ENCODE measurements around the gene ARID3B. TPM values are rescaled to one million over a fixed set of nuclear protein-coding genes. Genes with fewer than 3 reads are reported as not detected.
"Not testable (repeated sequence)": the region's sequence is repeated elsewhere in the genome, so short reads cannot be mapped to it uniquely, and the experiment has no call there.

ARID3B gene
- total RNA-seq, 3 donors from 2014 or later = 10.3 to 14.5 (median 11.5) TPM

DNA sequence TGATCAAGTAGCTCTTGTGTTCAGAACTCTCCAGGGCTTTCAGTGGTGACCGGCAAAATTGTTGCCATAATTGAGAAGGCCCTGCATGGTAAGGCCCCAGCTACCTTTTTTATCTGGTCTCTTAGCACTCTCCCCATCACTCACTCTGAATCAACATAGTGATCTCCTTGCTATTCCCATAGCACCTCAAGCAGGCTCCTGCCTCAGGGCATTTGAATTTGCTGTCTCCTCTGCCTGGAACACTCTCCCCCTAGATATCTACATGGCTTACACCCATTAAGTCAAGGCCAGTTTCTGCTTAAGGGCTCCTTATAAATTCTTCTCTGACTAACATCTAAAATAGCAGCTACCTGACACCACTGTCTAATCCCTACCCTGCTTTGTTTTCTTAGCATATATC is 3.3 kb upstream of the ARID3B start:
- ATAC-seq (no peak), DNase-seq (no peak)
- no peaks in the 10 kb centered on the region for H3K9me3 ChIP-seq
- TF ChIP-seq, protein P1, sequence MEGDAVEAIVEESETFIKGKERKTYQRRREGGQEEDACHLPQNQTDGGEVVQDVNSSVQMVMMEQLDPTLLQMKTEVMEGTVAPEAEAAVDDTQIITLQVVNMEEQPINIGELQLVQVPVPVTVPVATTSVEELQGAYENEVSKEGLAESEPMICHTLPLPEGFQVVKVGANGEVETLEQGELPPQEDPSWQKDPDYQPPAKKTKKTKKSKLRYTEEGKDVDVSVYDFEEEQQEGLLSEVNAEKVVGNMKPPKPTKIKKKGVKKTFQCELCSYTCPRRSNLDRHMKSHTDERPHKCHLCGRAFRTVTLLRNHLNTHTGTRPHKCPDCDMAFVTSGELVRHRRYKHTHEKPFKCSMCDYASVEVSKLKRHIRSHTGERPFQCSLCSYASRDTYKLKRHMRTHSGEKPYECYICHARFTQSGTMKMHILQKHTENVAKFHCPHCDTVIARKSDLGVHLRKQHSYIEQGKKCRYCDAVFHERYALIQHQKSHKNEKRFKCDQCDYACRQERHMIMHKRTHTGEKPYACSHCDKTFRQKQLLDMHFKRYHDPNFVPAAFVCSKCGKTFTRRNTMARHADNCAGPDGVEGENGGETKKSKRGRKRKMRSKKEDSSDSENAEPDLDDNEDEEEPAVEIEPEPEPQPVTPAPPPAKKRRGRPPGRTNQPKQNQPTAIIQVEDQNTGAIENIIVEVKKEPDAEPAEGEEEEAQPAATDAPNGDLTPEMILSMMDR (IDR thresholded peaks at IDR 0.05) = no peak
- H3K36me3 ChIP-seq (ENCODE audit: low read depth) = no peaks in the 10 kb centered on the region
- intact Hi-C loops (cut with DNase I, micrococcal nuclease) = no loop called here
- H3K4me1 ChIP-seq (ENCODE audit: low read depth) = peaks cover 15% of the 10 kb centered on the region
- no peak overlapping the region for H3K4me3 ChIP-seq

DNA sequence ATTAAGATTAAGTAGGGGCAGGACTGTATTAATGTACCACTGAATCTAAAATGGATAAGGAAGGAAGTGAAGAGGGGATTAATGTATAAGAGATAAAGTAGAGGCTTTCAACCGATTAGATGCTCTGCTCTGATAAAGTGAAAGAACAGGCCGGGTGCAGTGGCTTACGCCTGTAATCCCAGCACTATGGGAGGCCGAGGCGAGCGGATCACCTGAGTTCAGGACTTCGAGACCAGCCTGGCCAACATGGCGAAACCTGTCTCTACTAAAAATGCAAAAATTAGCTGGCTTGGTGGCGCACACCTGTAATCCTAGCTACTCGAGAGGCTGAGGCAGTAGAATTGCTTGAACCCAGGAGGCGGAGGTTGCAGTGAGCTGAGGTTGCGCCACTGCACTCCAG is 1.5 kb upstream of the ARID3B start:
- DNase-seq; intact Hi-C loops (cut with DNase I, micrococcal nuclease); ATAC-seq; H3K9me3 ChIP-seq; H3K4me3 ChIP-seq; H3K36me3 ChIP-seq (ENCODE audit: low read depth): not testable (repeated sequence)
- H3K4me1 ChIP-seq (ENCODE audit: low read depth) = peaks cover 15% of the 10 kb centered on the region

DNA sequence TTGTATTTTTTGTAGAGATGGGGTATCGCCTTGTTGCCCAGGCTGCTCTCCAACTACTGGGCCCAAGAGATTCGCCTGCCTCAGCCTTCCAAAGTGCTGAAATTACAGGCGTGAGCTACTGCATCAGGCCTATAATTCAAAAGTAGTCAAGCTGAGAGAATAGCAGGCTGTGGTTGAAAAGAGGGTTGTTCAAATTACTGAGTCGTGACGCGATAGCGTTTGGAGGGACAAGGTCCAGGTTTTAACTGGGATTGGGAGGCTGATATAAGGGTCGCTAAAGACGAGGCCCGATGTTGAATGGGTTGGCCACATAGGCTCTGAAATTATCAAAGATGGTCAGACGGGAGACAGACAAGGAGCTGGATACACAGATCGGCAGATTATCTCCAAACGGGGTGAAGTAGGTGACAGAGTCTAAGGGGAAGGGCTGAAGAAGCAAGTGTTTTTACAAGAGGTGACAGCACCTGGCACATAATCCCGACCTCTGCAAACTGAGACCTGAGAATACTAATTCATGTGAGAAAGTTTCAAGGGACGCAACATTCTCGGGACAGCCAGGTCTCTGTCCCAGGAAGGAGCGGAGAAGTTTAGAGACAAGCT is 759 bp upstream of the ARID3B start:
- TF ChIP-seq, protein P1 (IDR thresholded peaks at IDR 0.05) = no peak
- Histone ChIP-seq H3K4me3 (peak overlapping the region; percentile 10), H3K9me3 (no peaks in the 10 kb centered on the region), H3K4me1 (ENCODE audit: low read depth) (peaks cover 15% of the 10 kb centered on the region), H3K36me3 (ENCODE audit: low read depth) (no peaks in the 10 kb centered on the region)
- intact Hi-C loops (cut with DNase I, micrococcal nuclease) = no loop called here
- DNase-seq = no peak
- peak; percentile 1 for ATAC-seq

DNA sequence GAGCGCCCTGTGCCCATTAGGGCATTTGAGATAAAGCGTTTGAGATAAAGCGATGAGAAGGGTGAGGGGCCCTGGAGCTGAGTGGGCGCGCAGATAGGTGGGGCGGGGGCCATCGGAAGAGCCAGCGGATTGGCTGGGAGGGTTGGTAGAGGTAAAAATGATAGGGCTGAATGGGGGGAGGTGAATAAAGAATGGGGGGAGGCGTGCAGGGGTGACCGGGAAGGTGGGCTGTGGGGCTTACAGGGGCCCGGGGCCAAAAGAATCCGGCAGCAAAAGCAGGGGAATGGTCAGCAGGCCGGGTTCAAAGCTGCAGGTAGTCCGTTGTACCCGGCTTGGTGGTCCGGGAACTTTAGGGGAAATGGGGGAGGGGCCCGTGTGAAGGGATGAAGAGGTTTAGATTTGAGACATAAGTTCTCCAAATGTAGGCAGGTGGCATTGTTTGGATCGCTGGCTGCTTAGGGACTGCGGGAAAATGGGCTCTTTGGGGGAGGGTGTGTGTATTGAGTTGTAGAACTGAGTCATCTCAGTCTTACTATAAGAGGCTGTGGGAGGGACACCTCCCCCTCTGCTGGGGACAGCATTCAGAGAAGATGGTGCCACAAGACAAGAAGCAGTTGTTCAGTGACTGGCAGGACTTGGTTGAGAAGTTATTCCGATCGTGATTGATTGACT is 610 bp downstream of the ARID3B start:
- TF ChIP-seq, protein P1 (IDR thresholded peaks at IDR 0.05) = no peak
- ATAC-seq = peak; percentile 22

DNA sequence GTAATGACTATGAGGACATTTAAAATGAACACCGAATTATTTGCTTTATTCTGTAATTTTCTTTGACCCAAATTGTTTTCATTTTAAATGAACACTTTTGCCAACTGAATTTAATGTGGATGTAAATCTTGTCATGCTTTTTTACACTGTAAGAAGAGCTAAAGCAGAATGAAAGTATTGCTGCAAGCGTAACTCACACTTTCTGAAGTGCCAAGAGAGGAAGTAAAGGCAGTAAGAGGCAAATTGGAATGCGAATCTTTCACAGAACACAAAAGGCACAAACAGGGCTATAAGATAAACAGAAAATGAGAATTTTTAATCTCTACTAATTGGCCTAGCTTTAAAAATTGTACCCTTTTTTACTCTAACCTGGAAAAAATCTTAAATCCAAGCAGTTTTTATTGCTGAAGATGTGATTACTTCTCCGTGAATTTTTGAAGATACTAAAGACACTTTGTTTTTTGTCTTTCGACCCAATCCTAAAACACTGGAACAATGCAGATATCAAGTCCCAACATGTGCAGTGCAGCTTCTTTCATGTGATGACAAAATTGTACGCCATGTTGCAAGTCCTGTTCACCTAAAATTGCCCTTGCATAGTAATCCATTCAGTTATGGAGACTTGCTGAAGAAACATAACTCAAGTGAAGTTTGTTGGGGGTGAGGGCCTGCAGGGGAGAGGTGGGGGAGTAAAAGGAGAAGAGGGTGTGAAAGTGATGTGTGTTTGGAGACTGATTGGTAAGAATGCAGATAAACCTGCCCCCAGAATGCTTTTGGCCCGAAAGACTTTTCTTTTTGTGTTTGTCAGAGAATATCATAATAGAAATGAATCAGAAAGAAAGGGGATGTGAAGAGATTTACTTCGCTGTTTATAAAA is 1.4 kb downstream of the ARID3B start:
- intact Hi-C loops (cut with DNase I, micrococcal nuclease) = no loop called here
- peak overlapping the region; percentile 88 for H3K4me3 ChIP-seq

More for the DNA sequence above, 610 bp downstream of the ARID3B start:
- Histone ChIP-seq H3K4me3 (peak overlapping the region; percentile 88), H3K36me3 (ENCODE audit: low read depth) (no peaks in the 10 kb centered on the region), H3K9me3 (no peaks in the 10 kb centered on the region), H3K4me1 (ENCODE audit: low read depth) (peaks cover 29% of the 10 kb centered on the region)
- DNase-seq = peak in 2 of 3 donors; percentile 40 to 62
- intact Hi-C loops (cut with DNase I, micrococcal nuclease) = no loop called here

More for the DNA sequence above, 1.4 kb downstream of the ARID3B start:
- H3K4me1 ChIP-seq (ENCODE audit: low read depth) = peaks cover 34% of the 10 kb centered on the region
- ATAC-seq = no peak
- TF ChIP-seq, protein P1 (IDR thresholded peaks at IDR 0.05) = no peak
- no peak for DNase-seq
- H3K36me3 ChIP-seq (ENCODE audit: low read depth) = no peaks in the 10 kb centered on the region
- H3K9me3 ChIP-seq = no peaks in the 10 kb centered on the region

Measured in mucosa of descending colon (tissue), 3 donors.